Kasumi-1 (cell line): Measurements from ENCODE around the gene ADAMTS18.
A peak's percentile ranks its signal among the peaks of the same experiment; 100 is the strongest.

ENCODE experiments used
- DNase-seq, 2 experiments: peaks; one replicate each; lab custom pipeline; 2025; lab: John Stamatoyannopoulos, UW

The ADAMTS18 gene

DNA sequence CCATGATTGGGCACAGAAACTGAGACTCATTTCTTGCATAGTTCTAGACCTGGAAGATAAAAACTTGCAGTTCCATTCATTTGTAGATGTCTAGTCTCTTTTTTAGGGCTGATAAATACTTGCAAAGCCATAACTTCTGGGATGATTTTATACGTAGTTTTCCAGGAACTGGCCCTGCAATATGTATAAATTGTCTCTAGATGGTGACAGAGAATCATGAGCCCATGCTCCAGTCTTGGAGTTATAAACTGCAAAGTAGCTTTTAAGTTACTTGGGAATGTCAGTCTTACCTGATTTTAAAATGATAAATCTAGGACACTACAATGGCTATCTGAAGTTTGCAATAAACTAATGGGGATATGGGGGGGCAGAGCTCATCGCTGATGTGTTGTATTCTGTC lies 3.0 kb upstream of the ADAMTS18 start:
- DNase-seq: no peak

GRCh38 chr16:77435272-77435820 lies 512 bp upstream of the ADAMTS18 start:
- no peak for DNase-seq

GRCh38 chr16:77434022-77434529 lies 758 bp downstream of the ADAMTS18 start:
- no peak for DNase-seq

DNA sequence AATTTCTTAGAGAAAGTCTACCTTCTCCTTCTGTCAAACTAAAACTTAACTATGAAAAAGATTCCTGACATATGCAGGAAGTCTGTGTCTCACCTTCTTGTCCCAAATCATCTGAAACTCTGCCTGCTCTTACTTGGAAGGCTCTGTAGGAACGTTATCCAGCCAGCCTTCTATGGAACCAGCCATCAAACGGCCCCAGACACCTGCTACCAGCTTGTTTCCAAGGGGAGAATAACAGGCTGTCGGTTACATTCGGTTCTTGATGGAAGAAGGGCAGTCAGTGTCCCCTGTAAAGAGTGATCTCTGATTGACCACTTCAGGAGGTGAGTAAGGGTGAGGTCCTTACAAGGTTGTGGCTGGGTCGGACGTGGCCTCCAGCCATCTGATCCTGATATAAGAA lies 1.7 kb downstream of the ADAMTS18 start:
- DNase-seq: no peak

DNA sequence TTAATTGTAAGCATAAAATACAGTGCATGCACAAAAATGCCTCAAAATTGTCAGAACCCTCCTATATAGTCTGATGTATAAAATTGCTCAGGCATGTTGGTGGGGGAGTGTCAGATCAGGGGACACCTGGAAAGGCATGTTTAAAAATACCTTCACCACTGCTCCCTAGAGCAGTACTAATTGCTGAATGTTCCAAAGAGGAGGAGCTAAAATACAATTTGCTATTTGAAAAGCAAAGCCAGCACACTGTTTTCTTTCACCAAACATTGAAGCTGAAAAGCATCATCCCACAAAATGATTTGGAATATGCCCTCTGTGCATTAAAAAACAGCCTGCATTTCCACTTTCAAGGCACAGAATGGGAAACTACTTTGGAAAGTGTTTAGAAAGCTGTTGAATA lies 2.6 kb downstream of the ADAMTS18 start:
- DNase-seq: no peak

GRCh38 chr16:77430787-77431585 lies 3.8 kb downstream of the ADAMTS18 start:
- DNase-seq: no peak

GRCh38 chr16:77430360-77430759 lies 4.5 kb downstream of the ADAMTS18 start:
- no peak for DNase-seq

DNA sequence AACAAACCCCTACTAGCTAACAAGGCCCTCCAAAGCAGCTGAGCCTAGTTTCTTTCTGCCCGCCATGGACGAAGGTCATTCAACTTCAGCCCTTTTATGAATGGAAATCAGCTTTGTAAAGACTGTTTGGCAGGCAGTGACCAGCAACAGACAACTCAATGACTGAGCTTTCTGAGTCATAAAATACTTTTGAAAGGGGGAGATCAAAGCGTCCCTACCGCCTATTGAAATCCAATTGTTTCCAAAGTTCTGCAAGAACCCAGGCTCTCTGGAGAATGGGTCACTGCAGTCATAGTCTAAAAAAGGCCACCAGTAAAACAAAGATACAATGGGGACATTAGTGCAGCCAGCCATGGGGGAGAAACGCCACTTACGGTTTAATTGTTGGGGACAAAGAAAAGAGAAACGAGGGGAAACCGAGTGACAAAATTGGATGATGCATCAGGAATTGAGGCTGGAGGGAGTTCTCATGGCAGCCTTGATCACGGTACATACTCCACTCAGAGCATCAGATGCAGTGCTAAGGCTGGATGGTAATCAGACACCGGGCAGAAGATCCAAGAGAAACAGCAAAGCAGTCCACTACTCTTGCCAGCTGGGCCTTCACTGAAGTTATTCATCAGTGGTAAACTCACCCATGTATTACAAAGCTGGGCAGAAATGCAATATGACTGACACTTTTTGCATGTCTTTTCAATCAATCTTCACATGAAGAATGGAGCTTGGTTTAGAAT lies 9.8 kb downstream of the ADAMTS18 start:
- DNase-seq: no peak

- DNase-seq: no peak
Measured at GRCh38 chr16:77422196-77422784, 12.5 kb downstream of the ADAMTS18 start.

- no peak for DNase-seq
Measured at GRCh38 chr16:77416939-77417480, 17.8 kb downstream of the ADAMTS18 start.

DNA sequence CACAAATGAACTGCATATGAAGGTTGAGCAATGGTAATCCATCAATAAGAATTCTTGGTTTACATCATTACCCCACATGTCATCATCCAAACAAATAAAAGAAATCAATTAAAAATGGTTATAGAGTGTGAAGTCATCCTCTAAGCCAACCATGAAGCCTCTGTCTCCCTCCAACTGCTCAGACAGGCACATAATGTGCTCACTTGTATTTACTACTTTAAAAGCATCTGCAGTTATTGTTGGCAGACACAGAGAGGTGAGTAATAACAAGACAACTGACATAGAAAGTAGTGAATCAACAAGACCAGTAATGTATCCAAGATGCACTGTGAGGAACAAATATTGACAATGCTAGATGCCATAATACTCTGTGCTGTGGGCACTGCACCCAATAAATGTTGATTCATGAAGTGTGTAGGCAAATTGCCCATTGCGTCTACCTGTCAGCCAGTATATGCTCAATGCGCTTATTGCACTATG lies 20.0 kb downstream of the ADAMTS18 start:
- no peak for DNase-seq

- DNase-seq: no peak
Measured at GRCh38 chr16:77410449-77410848, 24.4 kb downstream of the ADAMTS18 start.

DNA sequence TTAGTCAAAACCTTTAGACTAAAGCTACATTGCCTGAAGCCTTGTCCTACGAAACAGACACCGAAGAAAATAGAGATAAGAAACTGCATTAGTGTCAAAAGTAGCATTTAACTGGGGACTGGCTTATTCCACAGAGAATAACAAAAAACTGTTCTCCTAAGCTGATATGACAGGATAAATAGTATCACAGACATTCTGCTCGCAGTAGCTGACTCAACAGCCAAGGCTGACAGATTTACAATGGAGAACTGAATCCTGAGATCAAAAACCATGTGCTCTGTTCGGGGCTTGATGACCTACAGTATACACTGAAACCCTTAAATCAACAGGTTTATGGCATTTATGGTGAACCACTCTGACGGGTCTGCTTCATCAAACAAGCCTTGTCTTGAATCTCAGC lies 25.5 kb downstream of the ADAMTS18 start:
- no peak for DNase-seq

- no peak for DNase-seq
Measured at GRCh38 chr16:77408607-77409006, 26.2 kb downstream of the ADAMTS18 start.

DNA sequence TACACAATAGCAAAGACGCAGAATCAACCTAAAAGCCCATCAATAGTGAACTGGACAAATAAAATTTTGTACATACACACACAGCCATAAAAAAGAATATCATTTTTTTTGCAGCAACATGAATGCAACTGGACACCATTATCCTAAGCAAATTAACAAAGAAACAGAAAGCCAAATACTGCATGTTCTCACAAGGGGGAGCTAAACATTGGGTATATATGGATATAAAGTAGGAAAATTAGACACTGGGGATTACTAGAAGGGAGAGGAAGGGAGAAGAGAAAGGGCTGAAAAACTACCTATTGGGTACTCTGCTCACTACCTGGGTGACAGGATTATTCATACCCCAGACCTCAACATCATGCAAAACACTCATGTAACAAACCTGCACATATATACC lies 28.2 kb downstream of the ADAMTS18 start:
- DNase-seq: peak; percentile 11 to 18

GRCh38 chr16:77404775-77405174 lies 30.1 kb downstream of the ADAMTS18 start:
- no peak for DNase-seq

- no peak for DNase-seq
Measured at GRCh38 chr16:77403732-77404131, 31.1 kb downstream of the ADAMTS18 start.

GRCh38 chr16:77402672-77403071 lies 32.2 kb downstream of the ADAMTS18 start:
- no peak for DNase-seq

DNA sequence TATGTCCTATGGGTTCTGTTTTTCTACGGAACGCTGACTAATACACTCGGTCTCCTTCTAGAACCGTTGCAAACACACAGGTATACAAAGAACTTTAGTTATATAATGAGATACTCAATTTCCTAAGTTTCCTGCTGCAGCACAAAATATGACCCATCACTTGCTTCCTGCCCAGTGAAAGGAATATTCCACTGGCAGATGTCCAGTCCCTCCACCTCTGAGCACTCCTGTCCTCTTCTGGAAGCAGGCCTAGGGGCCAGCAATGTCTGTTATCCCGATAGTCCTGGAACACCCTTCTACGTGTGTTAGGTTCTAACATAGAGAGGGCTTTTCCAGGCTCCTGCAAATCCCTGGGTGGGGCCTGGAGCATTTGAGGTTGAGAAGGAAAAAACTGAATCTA lies 32.7 kb downstream of the ADAMTS18 start:
- DNase-seq: no peak

DNA sequence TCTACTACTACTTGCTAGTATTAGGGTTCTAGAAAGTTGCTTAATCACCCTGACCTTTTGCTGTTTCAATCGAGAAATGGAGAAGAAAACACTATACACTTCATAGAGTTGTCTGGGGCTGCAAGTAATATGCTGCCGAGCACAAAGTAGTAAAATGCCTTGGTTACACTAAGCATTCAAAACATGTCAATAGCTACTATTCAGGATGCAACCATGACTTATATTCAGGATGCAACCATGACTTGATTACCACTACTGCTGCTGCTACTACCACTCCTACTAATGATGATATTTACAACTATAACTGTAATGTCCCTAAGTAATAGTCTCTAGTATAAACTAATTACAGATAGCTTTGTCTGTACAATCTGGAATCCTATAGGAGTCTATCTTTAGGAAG lies 35.3 kb downstream of the ADAMTS18 start:
- no peak for DNase-seq

DNA sequence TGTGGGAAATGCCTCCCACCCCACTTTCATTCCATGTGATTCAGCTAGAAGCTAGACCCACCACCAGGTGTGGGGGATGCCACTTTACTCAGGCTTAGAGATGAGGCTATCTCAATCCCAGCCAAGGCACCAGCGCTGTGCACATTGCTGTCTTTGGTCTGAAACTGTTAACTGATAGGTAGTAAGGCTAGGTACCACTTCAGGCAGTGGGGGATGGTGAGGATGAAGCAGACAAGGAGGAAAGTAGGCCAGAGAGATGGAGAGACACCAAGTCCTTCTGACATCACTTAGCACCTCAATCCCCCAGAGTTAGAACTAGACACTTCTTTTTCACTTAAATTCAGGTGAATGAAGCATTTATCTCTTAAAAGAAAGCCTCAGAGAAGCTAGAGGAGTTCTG lies 35.8 kb downstream of the ADAMTS18 start:
- no peak for DNase-seq

- no peak for DNase-seq
Measured at GRCh38 chr16:77398495-77398894, 36.3 kb downstream of the ADAMTS18 start.
